ENCODE measurements around the gene ZDHHC22. TPM values are rescaled to one million over a fixed set of nuclear protein-coding genes. Genes with fewer than 3 reads are reported as not detected.

Gene ZDHHC22
- total RNA-seq, 2 experiments from 2014 or later, result not detected

GRCh38 chr14:77157740-77158139, 16.1 kb upstream of the ZDHHC22 start:
- Mint-ChIP-seq H3K4me3 (no peak overlapping the region), H3K36me3 (ENCODE audit: low read depth) (no peaks in the 10 kb centered on the region), H3K4me1 (ENCODE audit: low read depth) (no peaks in the 10 kb centered on the region), H3K27me3 (peaks cover 70% of the 10 kb centered on the region), H3K9me3 (no peaks in the 10 kb centered on the region), H3K27ac (no peak overlapping the region)
- ATAC-seq (ENCODE audit: poor library complexity) (no peak), DNase-seq (no peak)
- POLR2A ChIA-PET, result no interaction called here
- CTCF ChIA-PET, result no interaction called here
- no peaks in the 10 kb centered on the region for H3K36me3 ChIP-seq (ENCODE audit: insufficient read depth, low read length)
- no peaks in the 10 kb centered on the region for H3K4me1 ChIP-seq (ENCODE audit: insufficient read depth, low read length)
- TF ChIP-seq, protein P1, sequence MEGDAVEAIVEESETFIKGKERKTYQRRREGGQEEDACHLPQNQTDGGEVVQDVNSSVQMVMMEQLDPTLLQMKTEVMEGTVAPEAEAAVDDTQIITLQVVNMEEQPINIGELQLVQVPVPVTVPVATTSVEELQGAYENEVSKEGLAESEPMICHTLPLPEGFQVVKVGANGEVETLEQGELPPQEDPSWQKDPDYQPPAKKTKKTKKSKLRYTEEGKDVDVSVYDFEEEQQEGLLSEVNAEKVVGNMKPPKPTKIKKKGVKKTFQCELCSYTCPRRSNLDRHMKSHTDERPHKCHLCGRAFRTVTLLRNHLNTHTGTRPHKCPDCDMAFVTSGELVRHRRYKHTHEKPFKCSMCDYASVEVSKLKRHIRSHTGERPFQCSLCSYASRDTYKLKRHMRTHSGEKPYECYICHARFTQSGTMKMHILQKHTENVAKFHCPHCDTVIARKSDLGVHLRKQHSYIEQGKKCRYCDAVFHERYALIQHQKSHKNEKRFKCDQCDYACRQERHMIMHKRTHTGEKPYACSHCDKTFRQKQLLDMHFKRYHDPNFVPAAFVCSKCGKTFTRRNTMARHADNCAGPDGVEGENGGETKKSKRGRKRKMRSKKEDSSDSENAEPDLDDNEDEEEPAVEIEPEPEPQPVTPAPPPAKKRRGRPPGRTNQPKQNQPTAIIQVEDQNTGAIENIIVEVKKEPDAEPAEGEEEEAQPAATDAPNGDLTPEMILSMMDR (IDR thresholded peaks at IDR 0.05), result no peak
- H3K9me3 ChIP-seq (ENCODE audit: control insufficient read depth in 1 of 2, insufficient read depth in 1 of 2, low read length in 2 of 2), result no peaks in the 10 kb centered on the region
- no peak overlapping the region for H3K4me3 ChIP-seq (ENCODE audit: low read length)
- intact Hi-C loops (cut with DNase I, micrococcal nuclease), result loop anchor here in 1 of 2 experiments (10.0 kb wide), 1 partner anchor 1437 kb away; no protein-coding TSS in a partner anchor
- no peak overlapping the region for H3K27ac ChIP-seq (ENCODE audit: low read depth in 1 of 2, low read length in 2 of 2)
- H3K27me3 ChIP-seq (ENCODE audit: control insufficient read depth in 1 of 2, insufficient read depth in 2 of 2, low read length in 2 of 2), result peaks cover 29 to 59% of the 10 kb centered on the region in 2 experiments

GRCh38 chr14:77155083-77155482, 13.5 kb upstream of the ZDHHC22 start:
- Histone ChIP-seq H3K27me3 (ENCODE audit: control insufficient read depth in 1 of 2, insufficient read depth in 2 of 2, low read length in 2 of 2) (peaks cover 24 to 47% of the 10 kb centered on the region in 2 experiments), H3K4me3 (ENCODE audit: low read length) (no peak overlapping the region), H3K9me3 (ENCODE audit: control insufficient read depth in 1 of 2, insufficient read depth in 1 of 2, low read length in 2 of 2) (no peaks in the 10 kb centered on the region), H3K36me3 (ENCODE audit: insufficient read depth, low read length) (no peaks in the 10 kb centered on the region), H3K27ac (ENCODE audit: low read depth in 1 of 2, low read length in 2 of 2) (no peak overlapping the region), H3K4me1 (ENCODE audit: insufficient read depth, low read length) (no peaks in the 10 kb centered on the region)
- no peak for DNase-seq
- Mint-ChIP-seq H3K36me3 (ENCODE audit: low read depth) (no peaks in the 10 kb centered on the region), H3K27me3 (peaks cover 61% of the 10 kb centered on the region), H3K4me3 (no peak overlapping the region), H3K9me3 (no peaks in the 10 kb centered on the region), H3K27ac (no peak overlapping the region), H3K4me1 (ENCODE audit: low read depth) (no peaks in the 10 kb centered on the region)
- intact Hi-C loops (cut with DNase I, micrococcal nuclease), result loop anchor here in 1 of 2 experiments (10.0 kb wide), 1 partner anchor 1440 kb away; no protein-coding TSS in a partner anchor
- CTCF ChIA-PET, result no interaction called here
- ATAC-seq (ENCODE audit: poor library complexity), result no peak
- TF ChIP-seq, protein P1 (IDR thresholded peaks at IDR 0.05), result no peak
- POLR2A ChIA-PET, result no interaction called here

DNA sequence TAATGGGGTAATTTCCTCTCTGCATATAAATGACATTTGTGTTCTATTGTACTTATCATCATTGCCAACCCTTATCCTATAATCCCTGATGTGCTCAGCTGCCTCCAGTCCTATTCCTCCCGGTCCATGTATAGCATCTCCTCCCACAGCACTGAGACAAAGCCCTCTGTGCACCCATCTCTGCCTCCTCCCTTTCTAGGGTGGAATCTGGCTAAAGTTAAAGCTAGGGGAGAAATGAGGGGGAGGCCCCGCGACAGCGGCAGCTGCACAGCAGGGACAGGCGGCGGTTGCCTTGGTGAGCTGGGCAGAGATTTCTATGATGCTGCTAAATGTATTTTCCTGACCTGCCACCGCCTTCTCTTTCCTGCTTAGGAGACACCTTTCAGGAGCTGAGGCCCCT, 12.8 kb upstream of the ZDHHC22 start:
- no peaks in the 10 kb centered on the region for H3K36me3 Mint-ChIP-seq (ENCODE audit: low read depth)
- Histone ChIP-seq H3K27ac (ENCODE audit: low read depth in 1 of 2, low read length in 2 of 2) (no peak overlapping the region), H3K4me1 (ENCODE audit: insufficient read depth, low read length) (no peaks in the 10 kb centered on the region), H3K36me3 (ENCODE audit: insufficient read depth, low read length) (no peaks in the 10 kb centered on the region), H3K4me3 (ENCODE audit: low read length) (no peak overlapping the region), H3K9me3 (ENCODE audit: control insufficient read depth in 1 of 2, insufficient read depth in 1 of 2, low read length in 2 of 2) (no peaks in the 10 kb centered on the region), H3K27me3 (ENCODE audit: control insufficient read depth in 1 of 2, insufficient read depth in 2 of 2, low read length in 2 of 2) (peaks cover 24 to 53% of the 10 kb centered on the region in 2 experiments)
- peaks cover 65% of the 10 kb centered on the region for H3K27me3 Mint-ChIP-seq
- POLR2A ChIA-PET, result no interaction called here
- TF ChIP-seq, protein P1 (IDR thresholded peaks at IDR 0.05), result no peak
- no peak for DNase-seq
- no peaks in the 10 kb centered on the region for H3K9me3 Mint-ChIP-seq
- no peak overlapping the region for H3K4me3 Mint-ChIP-seq
- intact Hi-C loops (cut with DNase I, micrococcal nuclease), result loop anchor here in 1 of 2 experiments (10.0 kb wide), 1 partner anchor 1440 kb away; no protein-coding TSS in a partner anchor
- no peaks in the 10 kb centered on the region for H3K4me1 Mint-ChIP-seq (ENCODE audit: low read depth)
- H3K27ac Mint-ChIP-seq, result no peak overlapping the region
- CTCF ChIA-PET, result no interaction called here
- ATAC-seq (ENCODE audit: poor library complexity), result no peak
